ENCODE data around the gene CLASP2. TPM values are rescaled to one million over a fixed set of nuclear protein-coding genes. Genes with fewer than 3 reads are reported as not detected.
A peak's percentile ranks its signal among the peaks of the same experiment; 100 is the strongest.
"Not testable (repeated sequence)": the region's sequence is repeated elsewhere in the genome, so short reads cannot be mapped to it uniquely, and the experiment has no call there.

CLASP2 gene
- total RNA-seq, 1 experiment from 2014 or later = 41.1 TPM

DNA sequence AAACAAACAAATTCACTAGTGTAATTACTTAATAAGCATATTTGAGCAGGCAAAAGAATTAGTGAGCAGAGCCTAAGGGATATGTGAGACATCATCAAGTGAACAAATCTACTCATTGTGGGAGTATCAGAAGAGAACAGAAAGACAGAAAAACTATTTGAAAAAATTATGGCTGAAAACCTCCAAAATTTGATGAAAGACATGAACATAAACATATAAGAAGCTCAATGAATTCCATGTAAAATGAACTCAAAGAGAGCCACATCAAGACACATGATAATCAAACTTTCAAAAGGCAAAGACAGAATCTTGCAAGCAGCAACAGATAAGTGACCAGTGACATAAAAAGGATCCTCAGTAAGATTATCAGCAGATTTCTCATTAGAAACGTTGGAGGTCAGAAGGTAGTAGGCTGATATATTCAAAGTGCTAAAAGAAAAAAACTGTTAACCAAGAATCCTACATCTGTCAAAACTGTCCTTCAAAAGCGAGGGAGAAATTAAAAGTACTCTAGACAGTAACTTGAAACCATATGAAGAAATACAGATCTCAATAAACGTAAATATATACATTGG is 194.9 kb downstream of the CLASP2 start:
- no peak overlapping the region for H3K4me3 ChIP-seq (ENCODE audit: insufficient read depth, low read depth, low read length)
- H3K36me3 ChIP-seq (replicated peaks; ENCODE audit: control insufficient read depth, insufficient read depth, low read length) = peaks cover 2% of the 10 kb centered on the region
- H3K27me3 ChIP-seq (ENCODE audit: control insufficient read depth, insufficient read depth, low read length) = no peaks in the 10 kb centered on the region
- DNase-seq = no peak

DNA sequence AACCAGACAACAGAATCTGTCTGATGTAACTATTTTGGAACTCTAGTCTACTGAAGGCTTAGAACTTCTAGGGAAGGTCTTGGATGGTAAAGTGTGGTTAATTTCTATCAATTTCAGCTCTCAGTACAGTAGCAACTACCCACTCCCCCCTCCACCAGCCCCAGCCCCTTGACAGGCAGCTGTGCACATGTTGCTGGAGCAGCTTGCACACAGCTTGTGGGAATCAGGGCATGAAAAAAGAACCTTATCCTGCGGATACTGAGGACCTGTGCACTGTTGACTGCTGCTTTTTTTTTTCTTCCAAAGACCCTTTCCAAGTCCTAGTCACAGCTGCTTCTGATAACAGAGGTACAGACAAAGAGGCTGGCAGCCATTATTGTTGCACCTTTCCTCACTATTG is 196.3 kb downstream of the CLASP2 start:
- DNase-seq = no peak
- H3K36me3 ChIP-seq (replicated peaks; ENCODE audit: control insufficient read depth, insufficient read depth, low read length) = peaks cover 2% of the 10 kb centered on the region
- H3K4me3 ChIP-seq (ENCODE audit: insufficient read depth, low read depth, low read length) = no peak overlapping the region
- no peaks in the 10 kb centered on the region for H3K27me3 ChIP-seq (ENCODE audit: control insufficient read depth, insufficient read depth, low read length)

DNA sequence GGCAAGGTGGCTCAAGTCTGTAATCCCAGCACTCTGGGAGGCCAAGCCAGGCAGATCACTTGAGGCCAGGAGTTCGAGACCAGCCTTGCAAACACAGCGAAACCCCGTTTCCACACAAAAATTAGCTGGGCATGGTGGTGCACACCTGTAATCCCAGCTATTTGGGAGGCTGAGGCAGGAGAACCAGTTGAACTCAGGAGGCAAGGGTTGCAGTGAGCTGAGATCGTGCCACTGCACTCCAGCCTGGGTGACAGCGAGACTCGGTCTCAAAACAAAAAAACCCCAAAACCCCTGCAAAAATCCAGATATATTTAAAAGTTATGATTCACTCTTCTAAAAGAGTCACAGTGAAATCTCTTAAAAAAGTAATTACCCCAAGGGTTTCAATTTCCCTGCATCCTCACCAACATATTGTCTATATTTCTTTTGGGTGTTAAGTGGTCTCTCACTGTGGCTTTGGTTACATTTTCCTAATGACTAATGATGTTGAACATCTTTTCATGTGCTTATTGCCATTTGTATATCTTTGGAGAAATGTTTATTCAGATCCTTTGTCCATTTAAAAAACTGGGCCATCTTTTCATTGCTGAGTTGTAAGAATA is 204.7 kb downstream of the CLASP2 start:
- Histone ChIP-seq H3K27me3 (ENCODE audit: control insufficient read depth, insufficient read depth, low read length) (no peaks in the 10 kb centered on the region), H3K4me3 (ENCODE audit: insufficient read depth, low read depth, low read length) (no peak overlapping the region), H3K36me3 (replicated peaks; ENCODE audit: control insufficient read depth, insufficient read depth, low read length) (no peaks in the 10 kb centered on the region; the same call in 1 of the 2 replicates)
- DNase-seq = no peak

GRCh38 chr3:33505027-33505426 is 213.0 kb downstream of the CLASP2 start:
- no peak for DNase-seq
- Histone ChIP-seq H3K36me3 (replicated peaks; ENCODE audit: control insufficient read depth, insufficient read depth, low read length) (peaks cover 6% of the 10 kb centered on the region), H3K4me3 (ENCODE audit: insufficient read depth, low read depth, low read length) (no peak overlapping the region), H3K27me3 (ENCODE audit: control insufficient read depth, insufficient read depth, low read length) (no peaks in the 10 kb centered on the region)

- Histone ChIP-seq H3K4me3 (ENCODE audit: insufficient read depth, low read depth, low read length) (no peak overlapping the region), H3K27me3 (ENCODE audit: control insufficient read depth, insufficient read depth, low read length) (no peaks in the 10 kb centered on the region), H3K36me3 (replicated peaks; ENCODE audit: control insufficient read depth, insufficient read depth, low read length) (no peaks in the 10 kb centered on the region; the same call in 1 of the 2 replicates)
- DNase-seq = no peak
Measured at GRCh38 chr3:33496449-33496848, 221.6 kb downstream of the CLASP2 start.

GRCh38 chr3:33491721-33492120 is 226.3 kb downstream of the CLASP2 start:
- Histone ChIP-seq H3K36me3 (replicated peaks; ENCODE audit: control insufficient read depth, insufficient read depth, low read length) (no peaks in the 10 kb centered on the region), H3K27me3 (ENCODE audit: control insufficient read depth, insufficient read depth, low read length) (no peaks in the 10 kb centered on the region), H3K4me3 (ENCODE audit: insufficient read depth, low read depth, low read length) (no peak overlapping the region)
- no peak for DNase-seq

DNA sequence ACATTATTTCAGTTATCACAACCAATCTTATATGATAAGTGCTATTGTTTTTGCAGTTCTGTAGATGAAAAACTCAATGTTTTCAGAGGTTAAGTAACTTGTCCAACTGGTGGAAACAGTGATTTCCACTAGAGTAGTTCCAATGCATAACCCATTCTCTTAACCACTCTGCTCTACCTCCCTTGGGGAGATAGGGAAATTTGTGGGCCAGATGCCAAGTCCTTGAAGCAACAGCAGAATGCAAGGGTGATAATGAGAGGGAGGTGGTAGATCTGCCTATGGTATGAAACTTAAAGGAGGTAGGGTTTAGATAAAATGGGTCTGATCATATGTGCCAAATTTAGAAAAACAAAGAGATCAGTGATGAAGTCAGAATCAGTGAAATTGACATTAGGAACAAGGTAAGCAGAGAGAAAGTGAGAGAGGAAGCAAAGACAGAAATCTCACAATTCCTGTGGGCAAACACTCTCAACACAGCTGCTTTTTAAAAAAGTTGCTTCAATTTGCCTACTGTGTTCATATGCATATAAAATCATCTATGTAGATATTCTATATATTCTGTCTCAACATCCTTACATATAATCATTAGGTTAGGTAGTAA is 227.3 kb downstream of the CLASP2 start:
- Histone ChIP-seq H3K27me3 (ENCODE audit: control insufficient read depth, insufficient read depth, low read length) (no peaks in the 10 kb centered on the region), H3K4me3 (ENCODE audit: insufficient read depth, low read depth, low read length) (no peak overlapping the region), H3K36me3 (replicated peaks; ENCODE audit: control insufficient read depth, insufficient read depth, low read length) (no peaks in the 10 kb centered on the region)
- no peak for DNase-seq

- no peak for DNase-seq
Measured at GRCh38 chr3:33488683-33489082, 229.4 kb downstream of the CLASP2 start.

GRCh38 chr3:33488246-33488645 is 229.8 kb downstream of the CLASP2 start:
- no peaks in the 10 kb centered on the region; the same call in 1 of the 2 replicates for H3K27me3 ChIP-seq (ENCODE audit: control insufficient read depth, insufficient read depth, low read length)
- peak; percentile 6 for DNase-seq
- H3K4me3 ChIP-seq (ENCODE audit: insufficient read depth, low read depth, low read length) = no peak overlapping the region
- H3K36me3 ChIP-seq (replicated peaks; ENCODE audit: control insufficient read depth, insufficient read depth, low read length) = no peaks in the 10 kb centered on the region

More at GRCh38 chr3:33488683-33489082, 229.4 kb downstream of the CLASP2 start:
- H3K36me3 ChIP-seq (replicated peaks; ENCODE audit: control insufficient read depth, insufficient read depth, low read length) = no peaks in the 10 kb centered on the region
- H3K4me3 ChIP-seq (ENCODE audit: insufficient read depth, low read depth, low read length) = no peak overlapping the region
- no peaks in the 10 kb centered on the region; the same call in 1 of the 2 replicates for H3K27me3 ChIP-seq (ENCODE audit: control insufficient read depth, insufficient read depth, low read length)

GRCh38 chr3:33482111-33482521 is 235.9 kb downstream of the CLASP2 start:
- no peaks in the 10 kb centered on the region for H3K36me3 ChIP-seq (replicated peaks; ENCODE audit: control insufficient read depth, insufficient read depth, low read length)
- no peak for DNase-seq

GRCh38 chr3:33474896-33475295 is 243.2 kb downstream of the CLASP2 start:
- Histone ChIP-seq H3K27me3 (ENCODE audit: control insufficient read depth, insufficient read depth, low read length) (no peaks in the 10 kb centered on the region), H3K4me3 (ENCODE audit: insufficient read depth, low read depth, low read length) (no peak overlapping the region), H3K36me3 (replicated peaks; ENCODE audit: control insufficient read depth, insufficient read depth, low read length) (no peaks in the 10 kb centered on the region)
- DNase-seq = no peak

More at GRCh38 chr3:33482111-33482521, 235.9 kb downstream of the CLASP2 start:
- Histone ChIP-seq H3K4me3 (ENCODE audit: insufficient read depth, low read depth, low read length) (no peak overlapping the region), H3K27me3 (ENCODE audit: control insufficient read depth, insufficient read depth, low read length) (no peaks in the 10 kb centered on the region; the same call in 1 of the 2 replicates)

- Histone ChIP-seq H3K4me3 (ENCODE audit: insufficient read depth, low read depth, low read length) (no peak overlapping the region), H3K36me3 (replicated peaks; ENCODE audit: control insufficient read depth, insufficient read depth, low read length) (no peaks in the 10 kb centered on the region), H3K27me3 (ENCODE audit: control insufficient read depth, insufficient read depth, low read length) (no peaks in the 10 kb centered on the region)
- no peak for DNase-seq
Measured at GRCh38 chr3:33473813-33474212, 244.2 kb downstream of the CLASP2 start.

- H3K27me3 ChIP-seq (ENCODE audit: control insufficient read depth, insufficient read depth, low read length) = no peaks in the 10 kb centered on the region
- H3K36me3 ChIP-seq (replicated peaks; ENCODE audit: control insufficient read depth, insufficient read depth, low read length) = no peaks in the 10 kb centered on the region
- DNase-seq = no peak
- H3K4me3 ChIP-seq (ENCODE audit: insufficient read depth, low read depth, low read length) = no peak overlapping the region
Measured at GRCh38 chr3:33467786-33468185, 250.3 kb downstream of the CLASP2 start.

DNA sequence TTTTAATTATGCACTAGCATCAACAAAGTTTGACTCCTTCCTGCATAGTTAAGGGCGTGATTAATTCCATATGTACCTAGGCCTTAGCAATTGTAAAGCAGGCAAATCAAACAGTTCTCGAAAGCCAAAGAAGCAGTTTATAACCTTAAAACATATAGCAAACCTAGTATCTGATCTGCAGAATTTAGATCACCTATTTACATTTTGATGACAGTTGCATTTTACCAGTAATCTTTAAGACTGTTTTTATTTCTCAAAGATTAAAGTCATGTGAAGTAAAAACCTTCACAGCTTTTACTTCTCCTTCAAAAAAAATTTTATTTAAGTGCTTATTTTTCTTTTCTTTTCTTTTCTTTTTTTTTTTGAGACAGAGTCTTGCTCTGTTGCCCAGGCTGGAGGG is 257.0 kb downstream of the CLASP2 start:
- no peaks in the 10 kb centered on the region for H3K27me3 ChIP-seq (ENCODE audit: control insufficient read depth, insufficient read depth, low read length)
- no peak overlapping the region for H3K4me3 ChIP-seq (ENCODE audit: insufficient read depth, low read depth, low read length)
- no peak for DNase-seq
- H3K36me3 ChIP-seq (replicated peaks; ENCODE audit: control insufficient read depth, insufficient read depth, low read length) = no peaks in the 10 kb centered on the region; the same call in 1 of the 2 replicates

DNA sequence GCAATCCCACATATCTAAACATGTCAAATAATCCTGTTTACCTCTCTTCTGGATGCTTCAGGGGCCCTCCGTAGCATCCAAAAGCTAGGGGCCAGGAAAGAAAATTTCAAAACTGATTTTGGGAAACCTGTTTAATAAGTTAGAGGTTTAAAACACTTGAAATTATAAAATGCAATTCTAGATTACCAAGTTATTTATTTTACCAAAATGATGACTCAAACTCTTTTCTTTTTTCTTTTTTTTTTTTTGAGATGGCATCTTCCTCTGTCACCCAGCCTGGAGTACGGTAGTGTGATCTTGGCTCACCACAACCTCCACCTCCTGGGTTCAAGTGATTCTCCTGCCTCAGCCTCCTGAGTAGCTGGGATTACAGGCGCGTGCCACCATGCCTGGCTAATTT is 258.5 kb downstream of the CLASP2 start:
- not testable (repeated sequence) for DNase-seq; H3K36me3 ChIP-seq (replicated peaks; ENCODE audit: control insufficient read depth, insufficient read depth, low read length); H3K27me3 ChIP-seq (ENCODE audit: control insufficient read depth, insufficient read depth, low read length); H3K4me3 ChIP-seq (ENCODE audit: insufficient read depth, low read depth, low read length)

Measured in H7 (cell line).